ENCODE data around the gene ANO2. TPM values are rescaled to one million over a fixed set of nuclear protein-coding genes. Genes with fewer than 3 reads are reported as not detected.
A peak's percentile ranks its signal among the peaks of the same experiment; 100 is the strongest.

Gene ANO2
- total and polyA plus RNA-seq, 8 donors: 0.43 to 2.4 (median 0.97) TPM

- H3K4me3 ChIP-seq: no peak overlapping the region
- TF ChIP-seq, protein P1, sequence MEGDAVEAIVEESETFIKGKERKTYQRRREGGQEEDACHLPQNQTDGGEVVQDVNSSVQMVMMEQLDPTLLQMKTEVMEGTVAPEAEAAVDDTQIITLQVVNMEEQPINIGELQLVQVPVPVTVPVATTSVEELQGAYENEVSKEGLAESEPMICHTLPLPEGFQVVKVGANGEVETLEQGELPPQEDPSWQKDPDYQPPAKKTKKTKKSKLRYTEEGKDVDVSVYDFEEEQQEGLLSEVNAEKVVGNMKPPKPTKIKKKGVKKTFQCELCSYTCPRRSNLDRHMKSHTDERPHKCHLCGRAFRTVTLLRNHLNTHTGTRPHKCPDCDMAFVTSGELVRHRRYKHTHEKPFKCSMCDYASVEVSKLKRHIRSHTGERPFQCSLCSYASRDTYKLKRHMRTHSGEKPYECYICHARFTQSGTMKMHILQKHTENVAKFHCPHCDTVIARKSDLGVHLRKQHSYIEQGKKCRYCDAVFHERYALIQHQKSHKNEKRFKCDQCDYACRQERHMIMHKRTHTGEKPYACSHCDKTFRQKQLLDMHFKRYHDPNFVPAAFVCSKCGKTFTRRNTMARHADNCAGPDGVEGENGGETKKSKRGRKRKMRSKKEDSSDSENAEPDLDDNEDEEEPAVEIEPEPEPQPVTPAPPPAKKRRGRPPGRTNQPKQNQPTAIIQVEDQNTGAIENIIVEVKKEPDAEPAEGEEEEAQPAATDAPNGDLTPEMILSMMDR (IDR thresholded peaks at IDR 0.05): no peak
- H3K27me3 ChIP-seq: no peaks in the 10 kb centered on the region
- no peaks in the 10 kb centered on the region for H3K9me3 ChIP-seq
- DNase-seq (peak; percentile 78 to 91 (median 84)), ATAC-seq (peak; percentile 90 to 99 (median 98)), FAIRE-seq (no peak)
- H3K4me1 ChIP-seq: peaks cover 0 to 11% (median 0%) of the 10 kb centered on the region in 3 donors
- intact Hi-C loops (cut with DNase I): no loop called here
- WGBS, 2 donors: 42 to 43% methylated on average over 8 of the region's 8 CpGs
- H3K36me3 ChIP-seq: no peaks in the 10 kb centered on the region
- peak overlapping the region in 2 of 4 donors; percentile 4 to 11 for H3K27ac ChIP-seq
Observed at GRCh38 chr12:5768581-5769196, 176.4 kb downstream of the ANO2 start.

- Histone ChIP-seq H3K27me3 (no peaks in the 10 kb centered on the region), H3K36me3 (no peaks in the 10 kb centered on the region), H3K4me1 (peaks cover 0 to 11% (median 0%) of the 10 kb centered on the region in 3 donors), H3K9me3 (no peaks in the 10 kb centered on the region), H3K27ac (peak overlapping the region in 1 of 4 donors; percentile 4), H3K4me3 (no peak overlapping the region)
- DNase-seq (no peak), ATAC-seq (peak in 3 of 4 donors; percentile 8 to 59 (median 50)), FAIRE-seq (no peak)
- TF ChIP-seq, protein P1 (IDR thresholded peaks at IDR 0.05): no peak
- intact Hi-C loops (cut with DNase I): no loop called here
- 26 to 36% methylated on average over 2 of the region's 2 CpGs for WGBS, 2 donors
Observed at GRCh38 chr12:5768171-5768570, 176.9 kb downstream of the ANO2 start.

- intact Hi-C loops (cut with DNase I): no loop called here
- DNase-seq (no peak), FAIRE-seq (no peak), ATAC-seq (no peak)
- H3K4me3 ChIP-seq: no peak overlapping the region
- WGBS, 2 donors: 60 to 69% methylated on average over 3 of the region's 3 CpGs
- H3K4me1 ChIP-seq: no peaks in the 10 kb centered on the region
- TF ChIP-seq, protein P1 (IDR thresholded peaks at IDR 0.05): no peak
- H3K36me3 ChIP-seq: no peaks in the 10 kb centered on the region
- no peak overlapping the region for H3K27ac ChIP-seq
- no peaks in the 10 kb centered on the region for H3K9me3 ChIP-seq
- peaks cover 0 to 3% (median 0%) of the 10 kb centered on the region in 4 donors for H3K27me3 ChIP-seq
Observed at GRCh38 chr12:5758347-5758746, 186.7 kb downstream of the ANO2 start.

DNA sequence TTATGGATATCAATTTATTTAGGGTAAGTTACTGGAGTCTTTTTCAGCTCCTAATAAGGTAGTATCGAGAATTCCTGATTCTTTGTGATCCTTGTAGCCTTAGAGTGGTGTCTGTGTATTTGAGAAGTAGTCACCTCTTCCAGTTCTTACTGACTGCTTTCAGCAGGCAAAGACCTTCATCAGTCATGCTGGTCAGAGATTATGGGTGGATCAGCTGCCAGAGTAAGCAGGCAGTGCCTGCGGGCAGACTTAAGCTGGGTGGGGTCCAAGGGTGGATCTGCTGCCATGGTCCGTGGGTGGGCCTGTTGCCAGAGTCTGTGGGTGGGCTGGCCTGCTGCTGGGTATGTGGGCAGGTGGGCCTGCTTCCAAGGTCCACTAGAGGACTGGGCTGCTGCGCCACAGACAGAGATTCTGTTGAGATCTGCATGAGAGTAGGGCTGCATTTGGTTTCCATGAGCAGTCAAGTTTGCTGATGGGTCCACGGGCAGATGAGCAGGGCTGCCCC lies 188.7 kb downstream of the ANO2 start:
- Histone ChIP-seq H3K27me3 (peaks cover 0 to 3% (median 0%) of the 10 kb centered on the region in 4 donors), H3K9me3 (no peaks in the 10 kb centered on the region), H3K4me1 (no peaks in the 10 kb centered on the region), H3K36me3 (no peaks in the 10 kb centered on the region), H3K4me3 (no peak overlapping the region), H3K27ac (no peak overlapping the region)
- DNase-seq: no peak
- intact Hi-C loops (cut with DNase I): no loop called here
- no peak for ATAC-seq
- FAIRE-seq: no peak
- WGBS, 2 donors: 71 to 75% methylated on average over 5 of the region's 5 CpGs
- TF ChIP-seq, protein P1 (IDR thresholded peaks at IDR 0.05): no peak

DNA sequence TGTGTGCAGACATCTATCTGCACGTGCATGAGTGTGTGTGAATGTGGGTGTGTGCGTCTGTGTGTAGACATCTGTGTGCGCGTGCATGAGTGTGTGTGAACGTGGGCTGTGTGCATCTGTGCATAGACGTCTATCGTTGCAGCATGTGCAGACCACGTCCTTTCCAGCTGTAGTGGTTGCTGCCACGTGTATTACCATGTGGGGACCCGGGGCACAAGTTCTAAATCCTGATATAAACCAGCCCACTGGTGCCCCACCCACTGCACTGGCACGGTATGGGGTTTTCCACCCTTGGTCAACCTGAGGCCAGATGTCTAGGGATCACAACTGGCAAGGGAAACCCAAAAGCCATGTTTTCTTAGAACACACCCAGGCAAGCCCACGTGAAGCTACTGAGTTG lies 197.0 kb downstream of the ANO2 start:
- intact Hi-C loops (cut with DNase I): no loop called here
- Histone ChIP-seq H3K4me1 (no peaks in the 10 kb centered on the region), H3K27me3 (no peaks in the 10 kb centered on the region), H3K27ac (no peak overlapping the region), H3K36me3 (no peaks in the 10 kb centered on the region), H3K9me3 (no peaks in the 10 kb centered on the region), H3K4me3 (no peak overlapping the region)
- DNase-seq (no peak), ATAC-seq (no peak), FAIRE-seq (no peak)
- TF ChIP-seq, protein P1 (IDR thresholded peaks at IDR 0.05): no peak
- WGBS, 2 donors: 67 to 81% methylated on average over 12 of the region's 12 CpGs

Measured in pancreas (tissue), 10 donors.